AG09309 (cell line): ENCODE results near the gene VAMP1.
A peak's percentile ranks its signal among the peaks of the same experiment; 100 is the strongest.

ENCODE experiments used
- DNase-seq: peaks from one replicate; pipeline ENCODE4 v3.0.0-alpha.2; 2010; ENCODE audit warnings: low read depth
- H3K4me3 ChIP-seq: 2 replicates; pipeline ENCODE4 v1.5.1; 2011; ENCODE audit warnings: mild to moderate bottlenecking, low read depth, low read length, moderate library complexity; ENCODE audit not compliant: control insufficient read depth
- CTCF ChIP-seq: IDR thresholded peaks from 2 replicates; pipeline ENCODE4 v1.5.1; 2011; ENCODE audit warnings: mild to moderate bottlenecking, low read depth, low read length, inconsistent platforms; ENCODE audit not compliant: insufficient read depth, control insufficient read depth; ENCODE audit errors: missing control alignments

Gene VAMP1

GRCh38 chr12:6452245-6452943 lies 18.1 kb downstream of the VAMP1 start:
- TF ChIP-seq CTCF = no peak
- H3K4me3 ChIP-seq = peak overlapping the region; percentile 85
- DNase-seq = no peak

GRCh38 chr12:6451348-6452244 lies 18.9 kb downstream of the VAMP1 start, which contains the start of gene TAPBPL:
Gene TAPBPL (plus strand): TSS chr12:6452042. CDS start chr12:6452249, 207 bp downstream.
- peak within 1 kb of the TSS; percentile 85 for H3K4me3 ChIP-seq

GRCh38 chr12:6450869-6451347 lies 19.6 kb downstream of the VAMP1 start:
- peak overlapping the region; percentile 85 for H3K4me3 ChIP-seq
- no peak for TF ChIP-seq CTCF
- DNase-seq = no peak

More at GRCh38 chr12:6451348-6452244, 18.9 kb downstream of the VAMP1 start, which contains the start of gene TAPBPL:
- TF ChIP-seq CTCF = no peak
- peak; percentile 44 for DNase-seq

- H3K4me3 ChIP-seq = peak overlapping the region; percentile 85
- TF ChIP-seq CTCF = no peak
Observed at GRCh38 chr12:6450091-6450868, 20.2 kb downstream of the VAMP1 start.

GRCh38 chr12:6444704-6445688 lies 25.5 kb downstream of the VAMP1 start, which contains the start of gene CD27:
Gene CD27 (plus strand): TSS chr12:6444955. CDS start chr12:6445096, 141 bp downstream.
- no peak for TF ChIP-seq CTCF
- no peak for DNase-seq
- H3K4me3 ChIP-seq = no peak within 1 kb of the TSS

More at GRCh38 chr12:6450091-6450868, 20.2 kb downstream of the VAMP1 start:
- no peak for DNase-seq
